Stimulated activated naive CD8-positive, alpha-beta T cell treated with anti-CD3 and anti-CD28 coated beads, Interleukin-15, Interleukin-2, amounts not matched to agents 100 ng/mL and 50 ng/mL, for 24 hours (primary cell): ENCODE results near the gene RPL10.
"Not testable (repeated sequence)": the region's sequence is repeated elsewhere in the genome, so short reads cannot be mapped to it uniquely, and the experiment has no call there.

ENCODE experiments used
- H3K27ac Mint-ChIP-seq: one replicate; pipeline ENCODE4 v1.8.0; 2021; ENCODE audit warnings: mild to moderate bottlenecking, mixed read lengths
- H3K27me3 Mint-ChIP-seq: one replicate; pipeline ENCODE4 v1.8.0; 2021; ENCODE audit warnings: mixed read lengths
- H3K36me3 Mint-ChIP-seq: one replicate; pipeline ENCODE4 v1.8.0; 2021; ENCODE audit warnings: low read depth, mixed read lengths
- H3K4me1 Mint-ChIP-seq: one replicate; pipeline ENCODE4 v1.8.0; 2021; ENCODE audit warnings: low read depth, mixed read lengths
- H3K4me3 Mint-ChIP-seq: one replicate; pipeline ENCODE4 v1.8.0; 2021; ENCODE audit warnings: mild to moderate bottlenecking, mixed read lengths
- H3K9me3 Mint-ChIP-seq: one replicate; pipeline ENCODE4 v1.8.0; 2021; ENCODE audit warnings: mixed read lengths

Gene RPL10

DNA sequence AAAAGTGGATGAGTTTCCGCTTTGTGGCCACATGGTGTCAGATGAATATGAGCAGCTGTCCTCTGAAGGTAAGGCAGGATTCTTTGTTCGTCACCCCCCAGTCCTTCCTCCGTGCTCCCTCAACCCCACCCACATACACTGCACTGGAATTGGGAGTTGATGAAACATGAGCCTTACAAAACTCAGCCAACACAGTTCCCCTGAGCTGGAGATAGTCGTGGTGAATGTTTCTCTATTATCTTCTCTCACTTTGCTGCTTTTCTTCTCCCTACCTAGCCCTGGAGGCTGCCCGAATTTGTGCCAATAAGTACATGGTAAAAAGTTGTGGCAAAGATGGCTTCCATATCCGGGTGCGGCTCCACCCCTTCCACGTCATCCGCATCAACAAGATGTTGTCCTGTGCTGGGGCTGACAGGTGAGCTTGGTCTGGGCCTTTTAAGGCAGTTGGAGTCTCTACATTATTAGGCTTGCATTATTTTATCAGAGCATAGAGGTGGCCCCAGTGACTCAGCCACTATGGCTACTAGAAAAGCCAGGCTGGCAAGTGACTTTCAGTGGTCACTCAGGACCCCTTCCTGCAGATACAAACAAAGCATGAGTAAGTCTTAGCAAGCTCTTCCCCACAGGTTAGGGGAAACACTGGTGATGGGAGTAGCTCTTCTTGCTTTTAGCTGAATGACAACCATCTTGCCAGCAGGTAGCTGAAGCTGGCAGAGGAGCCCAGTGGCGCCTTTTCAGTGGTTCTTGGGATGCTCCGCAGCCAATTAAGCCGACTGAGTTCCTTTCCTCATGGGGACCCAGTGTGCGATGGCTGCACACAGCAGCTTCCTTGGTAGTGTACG, 1.6 kb downstream of the RPL10 start:
- H3K9me3 Mint-ChIP-seq: no peaks in the 10 kb centered on the region
- H3K27me3 Mint-ChIP-seq: peaks cover 3% of the 10 kb centered on the region
- H3K4me3 Mint-ChIP-seq: peak overlapping the region; percentile 99
- H3K36me3 Mint-ChIP-seq: peaks cover 31% of the 10 kb centered on the region
- peaks cover 27% of the 10 kb centered on the region for H3K4me1 Mint-ChIP-seq
- H3K27ac Mint-ChIP-seq: peak overlapping the region; percentile 100

DNA sequence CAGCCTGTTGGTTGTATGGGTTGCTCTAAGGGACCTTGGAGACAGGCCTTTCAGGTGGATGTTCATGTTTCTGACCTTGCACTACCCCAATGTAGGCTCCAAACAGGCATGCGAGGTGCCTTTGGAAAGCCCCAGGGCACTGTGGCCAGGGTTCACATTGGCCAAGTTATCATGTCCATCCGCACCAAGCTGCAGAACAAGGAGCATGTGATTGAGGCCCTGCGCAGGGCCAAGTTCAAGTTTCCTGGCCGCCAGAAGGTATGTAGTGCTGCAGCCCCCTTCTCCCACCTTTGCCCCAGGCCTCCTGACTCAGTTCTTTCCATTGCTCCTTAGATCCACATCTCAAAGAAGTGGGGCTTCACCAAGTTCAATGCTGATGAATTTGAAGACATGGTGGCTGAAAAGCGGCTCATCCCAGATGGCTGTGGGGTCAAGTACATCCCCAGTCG, 2.2 kb downstream of the RPL10 start:
- Mint-ChIP-seq H3K36me3 (peaks cover 31% of the 10 kb centered on the region), H3K4me1 (peaks cover 27% of the 10 kb centered on the region), H3K4me3 (peak overlapping the region; percentile 99), H3K27ac (peak overlapping the region; percentile 100)
- H3K9me3 Mint-ChIP-seq, H3K27me3 Mint-ChIP-seq: not testable (repeated sequence)

DNA sequence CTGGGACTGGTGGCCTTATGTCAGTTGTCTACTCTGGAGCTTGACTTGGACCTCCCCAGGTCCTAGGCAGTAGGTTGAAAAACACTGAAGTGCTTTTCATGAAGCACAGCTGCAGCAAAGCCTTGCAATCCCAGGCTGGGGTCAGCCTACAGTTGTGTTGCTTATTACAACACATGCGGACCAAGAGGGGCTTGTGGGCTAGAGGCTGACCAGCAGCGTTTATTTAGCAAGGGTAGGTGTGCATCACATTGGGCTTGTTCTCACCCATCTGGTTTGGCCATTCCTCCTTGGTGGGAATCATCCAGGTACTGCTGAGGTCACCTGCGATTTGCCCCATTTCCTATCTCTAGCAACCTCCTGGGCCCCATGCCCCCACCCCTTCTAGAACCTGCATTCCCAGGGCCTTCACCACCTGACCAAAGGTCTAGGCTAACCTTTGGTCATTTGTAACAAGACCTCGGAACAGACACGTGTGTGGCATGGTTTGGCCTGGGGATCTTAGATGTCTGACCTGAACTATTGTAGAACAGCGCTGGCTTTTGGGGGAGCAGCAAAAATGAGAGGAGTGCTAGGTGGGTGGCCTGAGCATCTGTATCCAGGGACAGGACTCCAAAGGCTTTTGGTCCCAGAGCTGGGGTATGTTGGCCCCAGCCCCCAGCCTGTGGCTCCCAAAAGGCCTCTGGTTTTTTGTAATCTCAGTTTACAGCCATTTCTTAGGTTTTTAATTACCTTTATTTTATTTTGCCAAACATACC, 3.0 kb downstream of the RPL10 start:
- no peaks in the 10 kb centered on the region for H3K9me3 Mint-ChIP-seq
- peak overlapping the region; percentile 100 for H3K27ac Mint-ChIP-seq
- peaks cover 31% of the 10 kb centered on the region for H3K36me3 Mint-ChIP-seq
- peaks cover 27% of the 10 kb centered on the region for H3K4me1 Mint-ChIP-seq
- H3K4me3 Mint-ChIP-seq: peak overlapping the region; percentile 99
- peaks cover 3% of the 10 kb centered on the region for H3K27me3 Mint-ChIP-seq

- Mint-ChIP-seq H3K4me1 (peaks cover 25% of the 10 kb centered on the region), H3K36me3 (peaks cover 31% of the 10 kb centered on the region), H3K27ac (peak overlapping the region; percentile 49), H3K27me3 (peaks cover 3% of the 10 kb centered on the region), H3K9me3 (no peaks in the 10 kb centered on the region), H3K4me3 (no peak overlapping the region)
These were observed 3.9 kb downstream of the RPL10 start for GRCh38 chrX:154401918-154402621.

GRCh38 chrX:154402622-154403127, 4.5 kb downstream of the RPL10 start:
- no peak overlapping the region for H3K27ac Mint-ChIP-seq
- H3K36me3 Mint-ChIP-seq: peaks cover 31% of the 10 kb centered on the region
- H3K9me3 Mint-ChIP-seq: no peaks in the 10 kb centered on the region
- peaks cover 3% of the 10 kb centered on the region for H3K27me3 Mint-ChIP-seq
- H3K4me1 Mint-ChIP-seq: peaks cover 24% of the 10 kb centered on the region
- H3K4me3 Mint-ChIP-seq: no peak overlapping the region

GRCh38 chrX:154403192-154403591, 5.0 kb downstream of the RPL10 start:
- H3K9me3 Mint-ChIP-seq: no peaks in the 10 kb centered on the region
- peaks cover 23% of the 10 kb centered on the region for H3K4me1 Mint-ChIP-seq
- H3K27me3 Mint-ChIP-seq: peaks cover 3% of the 10 kb centered on the region
- no peak overlapping the region for H3K4me3 Mint-ChIP-seq
- peaks cover 28% of the 10 kb centered on the region for H3K36me3 Mint-ChIP-seq
- no peak overlapping the region for H3K27ac Mint-ChIP-seq

GRCh38 chrX:154403858-154404257, 5.7 kb downstream of the RPL10 start:
- Mint-ChIP-seq H3K9me3 (no peaks in the 10 kb centered on the region), H3K27me3 (peaks cover under 1% of the 10 kb centered on the region), H3K4me3 (no peak overlapping the region), H3K36me3 (peaks cover 21% of the 10 kb centered on the region), H3K4me1 (peaks cover 26% of the 10 kb centered on the region), H3K27ac (no peak overlapping the region)

GRCh38 chrX:154404625-154405192, 6.5 kb downstream of the RPL10 start:
- Mint-ChIP-seq H3K27me3 (no peaks in the 10 kb centered on the region), H3K4me3 (no peak overlapping the region), H3K4me1 (peaks cover 24% of the 10 kb centered on the region), H3K27ac (no peak overlapping the region), H3K9me3 (no peaks in the 10 kb centered on the region), H3K36me3 (peaks cover 13% of the 10 kb centered on the region)

DNA sequence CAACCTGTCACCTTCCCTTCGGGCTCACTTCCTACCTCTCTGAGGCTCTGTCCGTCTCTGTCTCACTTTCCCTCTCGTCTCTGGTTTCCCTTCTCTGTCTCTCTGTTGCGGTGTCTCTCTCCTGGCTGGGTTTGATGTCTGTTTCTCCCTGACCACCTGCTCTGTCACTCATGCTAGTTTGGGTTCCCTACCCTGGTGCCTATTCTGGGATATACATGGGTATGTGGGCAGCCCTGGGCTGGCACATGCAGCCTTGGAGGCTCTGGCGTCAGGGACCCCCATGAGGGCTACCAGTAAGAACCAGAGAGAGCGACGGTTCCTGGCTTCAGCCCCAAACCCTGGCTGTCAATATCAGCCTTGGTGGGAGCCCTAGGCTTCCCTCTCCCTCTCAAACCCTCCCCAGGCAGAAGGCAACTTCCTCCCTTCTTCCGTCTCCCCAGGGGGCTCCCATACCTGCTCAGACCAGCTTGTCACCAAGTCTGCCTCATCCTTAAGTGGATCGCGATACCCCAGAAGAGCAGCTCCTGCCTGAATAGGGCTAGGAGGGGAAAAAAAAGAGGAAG, 10.6 kb downstream of the RPL10 start:
- Mint-ChIP-seq H3K27ac (peak overlapping the region; percentile 61), H3K4me1 (peaks cover 23% of the 10 kb centered on the region), H3K4me3 (peak overlapping the region; percentile 70), H3K9me3 (no peaks in the 10 kb centered on the region), H3K36me3 (no peaks in the 10 kb centered on the region), H3K27me3 (no peaks in the 10 kb centered on the region)

- Mint-ChIP-seq H3K27me3 (no peaks in the 10 kb centered on the region), H3K4me1 (peaks cover 23% of the 10 kb centered on the region), H3K27ac (peak within 1 kb of the TSS; percentile 74), H3K9me3 (no peaks in the 10 kb centered on the region), H3K36me3 (no peaks in the 10 kb centered on the region), H3K4me3 (peak within 1 kb of the TSS; percentile 70)
These were observed 11.2 kb downstream of the RPL10 start, which contains the start of gene DNASE1L1 for GRCh38 chrX:154409222-154409871. Gene DNASE1L1, minus strand, starts transcription at chrX:154409254. Its CDS starts 3,686 bp downstream, at chrX:154405568.

DNA sequence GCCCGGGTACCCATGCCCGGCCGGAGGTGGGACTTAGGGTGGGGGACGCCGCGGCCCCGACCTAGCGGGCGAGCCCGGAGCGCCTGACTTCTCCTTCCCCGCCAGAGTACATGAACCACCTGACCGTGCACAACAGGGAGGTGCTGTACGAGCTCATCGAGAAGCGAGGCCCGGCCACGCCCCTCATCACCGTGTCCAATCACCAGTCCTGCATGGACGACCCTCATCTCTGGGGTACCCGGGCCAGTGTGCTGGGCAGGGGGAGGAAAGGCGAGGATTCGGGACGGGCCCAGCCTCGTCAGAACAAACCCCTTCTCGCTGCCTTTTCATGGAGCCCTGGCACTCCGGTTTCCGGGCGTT, 13.8 kb downstream of the RPL10 start:
- Mint-ChIP-seq H3K4me1 (peaks cover 23% of the 10 kb centered on the region), H3K36me3 (no peaks in the 10 kb centered on the region), H3K4me3 (peak overlapping the region; percentile 81), H3K9me3 (no peaks in the 10 kb centered on the region), H3K27me3 (no peaks in the 10 kb centered on the region), H3K27ac (peak overlapping the region; percentile 67)

DNA sequence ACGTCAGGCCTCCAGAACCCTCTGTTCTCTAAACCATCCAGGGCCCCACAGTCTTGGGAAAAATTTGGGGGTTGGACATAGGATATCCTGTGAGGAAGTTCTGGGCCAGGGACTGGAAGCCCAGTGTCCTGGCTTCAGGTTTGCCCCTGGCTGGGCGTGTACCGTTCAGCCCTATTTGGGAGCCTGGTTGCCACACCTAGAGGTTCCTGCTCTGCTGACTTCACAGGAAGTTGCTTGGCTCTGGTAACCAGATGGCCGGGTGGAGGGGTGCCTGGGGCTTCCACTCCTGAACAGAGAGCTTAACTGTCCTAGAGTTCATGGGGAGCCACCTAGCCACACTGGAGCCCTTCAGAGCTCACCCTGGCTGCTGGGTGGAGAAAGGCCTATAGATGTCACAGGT, 14.3 kb downstream of the RPL10 start:
- H3K27me3 Mint-ChIP-seq: no peaks in the 10 kb centered on the region
- peak overlapping the region; percentile 81 for H3K4me3 Mint-ChIP-seq
- peak overlapping the region; percentile 67 for H3K27ac Mint-ChIP-seq
- no peaks in the 10 kb centered on the region for H3K9me3 Mint-ChIP-seq
- H3K4me1 Mint-ChIP-seq: peaks cover 23% of the 10 kb centered on the region
- H3K36me3 Mint-ChIP-seq: no peaks in the 10 kb centered on the region

GRCh38 chrX:154413142-154413541, 15.0 kb downstream of the RPL10 start:
- Mint-ChIP-seq H3K27me3 (no peaks in the 10 kb centered on the region), H3K4me1 (peaks cover 23% of the 10 kb centered on the region), H3K4me3 (no peak overlapping the region), H3K9me3 (no peaks in the 10 kb centered on the region), H3K27ac (peak overlapping the region; percentile 67), H3K36me3 (peaks cover under 1% of the 10 kb centered on the region)

DNA sequence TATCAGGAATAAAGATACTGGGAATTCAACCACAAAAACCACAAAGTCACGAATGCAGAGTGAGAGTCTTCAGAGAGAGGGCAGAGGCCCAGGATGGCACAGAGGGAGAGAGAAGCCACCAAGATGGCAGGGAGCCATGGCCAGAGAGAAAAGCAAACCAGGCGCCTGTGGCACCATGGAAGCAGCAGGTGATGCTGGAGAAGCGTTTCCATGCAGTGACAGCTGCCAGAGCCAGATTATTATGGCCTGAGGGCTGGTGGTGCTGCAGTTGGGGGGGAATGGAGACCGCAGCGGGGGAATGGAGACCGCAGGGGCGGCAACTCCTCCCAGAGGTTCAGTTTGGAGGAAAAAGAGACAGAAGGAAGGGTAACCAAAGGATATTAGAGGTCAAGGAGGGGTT, 19.0 kb downstream of the RPL10 start:
- no peaks in the 10 kb centered on the region for H3K9me3 Mint-ChIP-seq
- peaks cover 11% of the 10 kb centered on the region for H3K4me1 Mint-ChIP-seq
- H3K4me3 Mint-ChIP-seq: no peak overlapping the region
- H3K27ac Mint-ChIP-seq: no peak overlapping the region
- no peaks in the 10 kb centered on the region for H3K27me3 Mint-ChIP-seq
- peaks cover 5% of the 10 kb centered on the region for H3K36me3 Mint-ChIP-seq
